ENCODE measurements around the gene UNC5C.
"Not testable (repeated sequence)": the region's sequence is repeated elsewhere in the genome, so short reads cannot be mapped to it uniquely, and the experiment has no call there.

Gene UNC5C

DNA sequence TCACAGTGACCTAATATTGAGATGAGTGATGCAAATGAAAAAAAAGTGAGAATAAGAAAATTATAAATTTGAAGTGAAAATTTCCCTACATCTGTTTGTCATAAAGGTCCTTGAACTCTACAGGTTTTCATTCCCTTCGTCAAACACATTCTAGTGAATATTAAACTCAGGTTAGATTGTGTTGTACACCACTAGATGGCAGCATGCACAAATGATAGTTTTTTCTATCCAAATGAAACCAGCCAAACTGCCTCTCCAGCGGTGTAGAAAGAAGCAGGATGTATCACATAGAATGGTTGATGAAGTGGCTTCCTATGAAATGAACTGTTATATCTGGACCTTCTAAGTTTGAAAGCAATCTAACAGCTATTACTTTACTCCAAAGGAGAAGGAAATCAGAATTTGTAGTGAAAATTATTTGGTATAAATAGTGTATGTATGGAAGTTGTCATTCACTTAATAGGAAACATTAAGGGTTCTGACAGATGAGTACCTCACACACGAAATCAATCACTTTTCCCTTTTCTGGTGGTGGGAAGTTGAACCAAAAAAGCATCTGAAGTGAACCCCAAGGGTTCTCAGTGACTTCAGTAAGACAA is 382.7 kb downstream of the UNC5C start:
- Mint-ChIP-seq H3K9me3 (no peaks in the 10 kb centered on the region), H3K27ac (no peak overlapping the region), H3K4me3 (no peak overlapping the region), H3K36me3 (ENCODE audit: low read depth) (no peaks in the 10 kb centered on the region), H3K4me1 (ENCODE audit: low read depth) (peaks cover 5% of the 10 kb centered on the region), H3K27me3 (no peaks in the 10 kb centered on the region)
- DNase-seq, result no peak

DNA sequence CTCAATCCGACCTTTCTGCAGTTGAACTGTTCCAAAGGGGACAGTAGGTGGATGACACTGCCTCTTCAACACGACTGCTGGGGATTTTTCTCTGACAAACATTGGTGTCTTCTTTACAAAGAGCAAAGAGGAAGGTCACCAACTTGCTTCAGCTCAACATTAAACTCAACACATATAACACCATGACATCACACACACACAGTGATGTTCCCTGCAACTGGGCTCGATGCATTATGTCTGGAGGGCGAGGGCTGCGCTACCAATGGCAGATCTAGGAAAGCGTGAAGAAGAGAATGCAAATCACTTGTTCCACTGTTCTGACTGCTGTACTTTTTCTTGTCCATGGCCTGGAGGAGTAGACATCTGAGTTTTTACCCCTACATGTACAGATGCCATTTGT is 385.9 kb downstream of the UNC5C start:
- no peak overlapping the region for H3K4me3 Mint-ChIP-seq
- no peak overlapping the region for H3K27ac Mint-ChIP-seq

DNA sequence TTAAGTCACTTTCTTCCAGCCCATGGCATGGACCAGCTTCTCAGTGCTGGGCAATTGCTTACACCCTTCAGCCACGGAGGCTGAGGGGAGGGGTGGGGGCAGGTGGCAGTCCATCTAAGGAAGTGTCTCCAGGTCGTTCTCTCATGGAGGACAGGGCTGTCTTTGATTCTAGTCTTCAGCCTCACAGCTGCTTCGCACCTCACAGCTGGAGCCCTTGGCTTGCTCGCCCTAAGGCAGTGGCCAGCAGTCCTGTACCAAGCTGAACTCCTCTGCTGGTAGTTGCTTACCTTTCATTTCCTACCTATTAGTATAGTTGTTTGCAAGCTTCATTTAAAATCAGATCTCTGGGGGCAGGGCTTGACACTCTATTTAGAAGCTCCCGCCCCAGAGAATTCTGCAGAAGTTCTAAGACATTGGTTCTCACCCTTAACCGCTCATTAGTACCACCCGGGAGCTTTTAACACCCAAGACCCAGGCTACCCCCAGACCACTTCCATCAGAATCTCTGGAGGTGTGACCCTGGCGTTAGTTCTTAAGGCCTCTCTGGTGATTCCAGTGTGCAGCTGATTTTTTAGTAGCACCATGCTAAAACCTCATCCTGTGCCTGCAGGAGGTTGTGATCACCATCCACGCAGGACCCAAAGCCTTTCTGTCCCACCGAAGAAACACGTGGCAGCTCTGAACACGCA is 386.8 kb downstream of the UNC5C start:
- Mint-ChIP-seq H3K27ac (no peak overlapping the region), H3K4me3 (no peak overlapping the region), H3K36me3 (ENCODE audit: low read depth) (no peaks in the 10 kb centered on the region), H3K4me1 (ENCODE audit: low read depth) (peaks cover 1% of the 10 kb centered on the region), H3K27me3 (no peaks in the 10 kb centered on the region), H3K9me3 (no peaks in the 10 kb centered on the region)
- no peak for DNase-seq

More for the DNA sequence above, 385.9 kb downstream of the UNC5C start:
- Mint-ChIP-seq H3K36me3 (ENCODE audit: low read depth) (no peaks in the 10 kb centered on the region), H3K9me3 (no peaks in the 10 kb centered on the region), H3K27me3 (no peaks in the 10 kb centered on the region), H3K4me1 (ENCODE audit: low read depth) (peaks cover 5% of the 10 kb centered on the region)
- DNase-seq, result no peak

DNA sequence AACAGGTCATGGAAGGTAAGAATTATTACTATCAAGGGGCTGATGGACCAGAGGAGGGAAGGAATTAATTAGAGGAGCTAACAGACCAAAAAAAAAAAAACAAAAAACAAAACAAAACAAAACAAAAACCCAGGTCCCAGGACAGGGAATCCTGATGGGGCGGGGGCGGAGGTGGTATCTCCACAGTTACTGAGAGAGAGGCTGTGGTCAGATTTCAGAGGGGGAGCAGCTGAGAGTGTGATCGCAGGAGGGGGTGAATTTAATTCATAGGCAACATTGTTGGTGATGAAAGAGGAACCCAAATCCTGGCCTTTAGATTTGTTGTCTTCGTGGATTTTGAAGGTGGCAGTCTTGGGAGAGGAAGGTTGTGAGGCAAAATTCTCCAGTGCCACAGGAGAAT is 389.4 kb downstream of the UNC5C start:
- no peaks in the 10 kb centered on the region for H3K9me3 Mint-ChIP-seq
- no peaks in the 10 kb centered on the region for H3K36me3 Mint-ChIP-seq (ENCODE audit: low read depth)
- H3K4me3 Mint-ChIP-seq, result no peak overlapping the region
- H3K27ac Mint-ChIP-seq, result no peak overlapping the region
- no peaks in the 10 kb centered on the region for H3K27me3 Mint-ChIP-seq
- H3K4me1 Mint-ChIP-seq (ENCODE audit: low read depth), result peaks cover 15% of the 10 kb centered on the region
- no peak for DNase-seq

DNA sequence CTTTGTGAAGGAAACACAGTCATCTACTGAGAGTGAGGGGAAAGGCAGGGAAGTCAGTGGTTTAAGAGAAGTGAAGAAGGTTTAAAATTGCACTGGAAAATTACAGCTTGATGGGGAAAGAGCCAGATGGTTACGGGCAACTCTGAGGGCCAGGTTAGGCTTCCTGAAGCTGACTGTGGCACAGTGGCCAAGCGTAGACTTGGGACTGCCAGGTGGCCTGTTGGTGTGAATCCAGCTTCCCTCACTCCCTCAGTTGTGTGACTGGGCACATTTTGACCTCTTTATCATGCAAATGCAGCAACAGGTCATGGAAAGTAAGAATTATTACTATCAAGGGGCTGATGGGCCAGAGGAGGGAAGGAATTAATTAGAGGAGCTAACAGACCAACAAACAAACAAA is 390.1 kb downstream of the UNC5C start:
- no peak for DNase-seq
- peaks cover 15% of the 10 kb centered on the region for H3K4me1 Mint-ChIP-seq (ENCODE audit: low read depth)
- H3K27ac Mint-ChIP-seq, result no peak overlapping the region
- H3K9me3 Mint-ChIP-seq, result no peaks in the 10 kb centered on the region
- H3K36me3 Mint-ChIP-seq (ENCODE audit: low read depth), result no peaks in the 10 kb centered on the region
- H3K27me3 Mint-ChIP-seq, result no peaks in the 10 kb centered on the region
- no peak overlapping the region for H3K4me3 Mint-ChIP-seq

DNA sequence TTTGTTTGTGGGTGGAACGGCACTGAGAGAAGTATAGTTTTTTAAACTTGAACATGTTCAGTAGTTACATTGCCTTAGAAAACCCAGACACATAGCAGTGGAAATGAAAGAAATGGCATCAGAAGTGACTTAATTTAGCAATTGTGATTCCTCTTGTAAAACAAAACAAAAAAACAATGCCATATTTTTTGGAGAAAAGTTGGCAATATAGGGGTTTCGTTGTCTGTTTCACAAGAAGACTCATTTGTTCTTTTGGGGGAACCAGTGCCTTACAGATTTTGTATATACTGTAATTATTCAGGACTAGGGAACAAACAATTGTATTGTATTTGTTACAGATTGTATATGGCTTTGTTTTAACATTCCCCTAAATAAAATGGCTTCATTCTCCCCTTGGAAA is 390.7 kb downstream of the UNC5C start:
- no peak overlapping the region for H3K4me3 Mint-ChIP-seq
- DNase-seq, result no peak
- no peaks in the 10 kb centered on the region for H3K27me3 Mint-ChIP-seq
- H3K4me1 Mint-ChIP-seq (ENCODE audit: low read depth), result peaks cover 15% of the 10 kb centered on the region
- no peak overlapping the region for H3K27ac Mint-ChIP-seq
- H3K36me3 Mint-ChIP-seq (ENCODE audit: low read depth), result no peaks in the 10 kb centered on the region
- no peaks in the 10 kb centered on the region for H3K9me3 Mint-ChIP-seq

DNA sequence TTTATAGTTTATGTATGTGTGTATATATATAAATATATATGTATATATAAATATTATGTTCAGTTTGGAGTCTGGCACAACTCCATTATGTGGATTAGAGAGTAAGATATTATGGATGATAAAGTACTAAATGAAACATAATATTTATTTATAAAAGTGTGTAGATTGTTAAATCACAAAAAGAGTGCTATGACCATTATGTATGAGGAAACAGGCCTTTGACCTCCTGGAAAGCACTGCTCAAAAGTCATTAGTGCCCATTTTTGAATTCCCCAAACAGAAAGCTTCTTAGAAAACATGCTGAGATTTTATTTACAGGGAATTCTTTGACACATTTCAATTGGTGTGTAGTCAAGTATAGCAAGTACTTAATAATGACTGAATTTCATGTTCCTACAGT is 391.2 kb downstream of the UNC5C start:
- Mint-ChIP-seq H3K27ac (no peak overlapping the region), H3K9me3 (no peaks in the 10 kb centered on the region), H3K36me3 (ENCODE audit: low read depth) (no peaks in the 10 kb centered on the region), H3K4me3 (no peak overlapping the region), H3K4me1 (ENCODE audit: low read depth) (peaks cover 15% of the 10 kb centered on the region), H3K27me3 (no peaks in the 10 kb centered on the region)
- no peak for DNase-seq

DNA sequence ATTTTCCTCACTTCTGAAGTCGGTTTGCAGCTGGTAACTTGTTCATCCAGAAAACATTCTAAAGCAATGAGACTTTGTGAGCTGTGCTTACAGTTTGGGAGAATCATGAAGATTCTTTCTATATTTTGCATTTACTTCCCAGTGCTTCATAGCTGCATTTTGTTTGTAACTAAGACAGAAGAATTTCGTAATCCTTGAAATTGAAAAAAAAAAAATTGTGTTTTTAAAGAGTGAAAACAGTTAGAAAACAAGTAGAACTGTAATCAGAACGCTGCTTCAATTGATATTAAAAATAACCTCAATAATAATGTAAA is 392.4 kb downstream of the UNC5C start:
- H3K4me3 Mint-ChIP-seq, result no peak overlapping the region
- H3K4me1 Mint-ChIP-seq (ENCODE audit: low read depth), result peaks cover 15% of the 10 kb centered on the region
- H3K27ac Mint-ChIP-seq, result no peak overlapping the region

DNA sequence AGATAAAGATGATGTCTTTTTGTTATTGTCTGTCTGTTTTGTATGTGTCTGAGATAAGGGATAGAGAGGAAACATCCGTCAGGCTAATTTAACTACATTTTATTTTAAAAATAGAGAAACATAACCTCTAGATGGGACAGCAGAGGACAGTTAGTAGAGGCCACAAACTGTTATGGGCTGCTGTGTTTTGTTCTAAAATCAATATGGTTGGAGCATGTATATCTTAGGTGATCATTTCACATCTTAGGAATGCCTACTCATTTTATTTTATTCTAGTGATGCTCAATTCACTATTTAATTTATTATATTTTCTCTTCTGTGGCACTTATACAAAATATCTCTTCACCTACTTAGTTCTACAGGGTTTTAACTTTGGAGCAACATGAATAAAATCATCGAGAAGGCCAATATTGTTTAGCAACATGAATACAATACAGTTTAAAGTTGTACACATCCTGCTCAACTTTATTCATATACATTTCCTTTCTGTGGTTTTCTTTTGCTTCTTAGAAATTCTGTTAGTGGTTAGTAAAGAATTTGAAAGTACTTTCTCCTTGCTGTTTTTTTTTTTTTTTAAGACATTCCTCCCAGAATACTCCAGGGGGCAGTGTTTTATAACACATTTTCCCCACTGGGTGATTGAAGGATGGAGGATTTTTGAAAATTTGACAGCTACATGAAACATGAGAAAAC is 392.9 kb downstream of the UNC5C start:
- Mint-ChIP-seq H3K9me3 (no peaks in the 10 kb centered on the region), H3K4me3 (no peak overlapping the region), H3K27ac (no peak overlapping the region), H3K4me1 (ENCODE audit: low read depth) (peaks cover 15% of the 10 kb centered on the region), H3K36me3 (ENCODE audit: low read depth) (no peaks in the 10 kb centered on the region), H3K27me3 (no peaks in the 10 kb centered on the region)
- no peak for DNase-seq

More for the DNA sequence above, 392.4 kb downstream of the UNC5C start:
- H3K27me3 Mint-ChIP-seq, result no peaks in the 10 kb centered on the region
- DNase-seq, result no peak
- H3K9me3 Mint-ChIP-seq, result no peaks in the 10 kb centered on the region
- no peaks in the 10 kb centered on the region for H3K36me3 Mint-ChIP-seq (ENCODE audit: low read depth)

DNA sequence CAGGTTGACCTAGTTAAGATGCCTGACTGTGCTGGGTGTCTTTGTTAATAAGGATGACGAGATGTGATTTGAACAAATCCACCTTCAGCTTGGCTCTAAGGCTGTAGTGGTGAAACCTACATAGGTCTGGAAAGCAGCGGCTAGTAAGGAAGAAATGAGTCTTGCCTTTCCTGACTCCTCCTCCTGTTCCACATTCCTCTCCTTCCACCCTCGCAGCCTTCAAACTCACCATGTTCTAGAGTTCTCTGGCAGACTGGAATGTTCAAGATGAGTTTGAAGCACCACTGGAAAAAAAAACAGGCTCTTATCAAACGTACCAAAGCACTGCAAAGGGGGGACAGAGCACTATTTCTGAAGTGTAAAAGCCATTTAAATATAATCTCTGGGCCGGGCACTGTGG is 395.6 kb downstream of the UNC5C start:
- H3K36me3 Mint-ChIP-seq (ENCODE audit: low read depth), result no peaks in the 10 kb centered on the region
- H3K9me3 Mint-ChIP-seq, result no peaks in the 10 kb centered on the region
- H3K4me3 Mint-ChIP-seq, result no peak overlapping the region
- DNase-seq, result no peak
- H3K27me3 Mint-ChIP-seq, result no peaks in the 10 kb centered on the region
- H3K4me1 Mint-ChIP-seq (ENCODE audit: low read depth), result peaks cover 15% of the 10 kb centered on the region
- H3K27ac Mint-ChIP-seq, result no peak overlapping the region

DNA sequence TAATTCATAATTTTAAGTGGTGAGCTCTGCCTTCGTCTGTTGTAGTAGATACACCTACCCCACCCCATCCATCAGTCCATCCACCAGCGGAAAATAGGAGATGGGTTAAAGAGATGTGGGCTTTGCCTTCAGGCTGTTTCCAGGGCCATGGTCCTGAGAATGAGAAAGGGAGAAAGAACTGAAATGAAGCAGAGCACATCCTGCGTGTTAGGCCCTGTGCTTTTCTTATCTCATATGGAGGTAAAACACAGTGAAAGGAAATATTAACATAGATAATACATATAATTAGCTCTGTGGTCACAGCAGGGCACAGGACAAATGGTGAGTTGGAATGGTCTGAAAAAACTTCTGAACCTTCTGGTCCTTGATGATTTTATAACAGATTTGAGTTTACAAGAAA is 397.5 kb downstream of the UNC5C start:
- Mint-ChIP-seq H3K27me3 (no peaks in the 10 kb centered on the region), H3K36me3 (ENCODE audit: low read depth) (no peaks in the 10 kb centered on the region), H3K9me3 (no peaks in the 10 kb centered on the region), H3K4me1 (ENCODE audit: low read depth) (peaks cover 14% of the 10 kb centered on the region), H3K27ac (no peak overlapping the region), H3K4me3 (no peak overlapping the region)
- no peak for DNase-seq

DNA sequence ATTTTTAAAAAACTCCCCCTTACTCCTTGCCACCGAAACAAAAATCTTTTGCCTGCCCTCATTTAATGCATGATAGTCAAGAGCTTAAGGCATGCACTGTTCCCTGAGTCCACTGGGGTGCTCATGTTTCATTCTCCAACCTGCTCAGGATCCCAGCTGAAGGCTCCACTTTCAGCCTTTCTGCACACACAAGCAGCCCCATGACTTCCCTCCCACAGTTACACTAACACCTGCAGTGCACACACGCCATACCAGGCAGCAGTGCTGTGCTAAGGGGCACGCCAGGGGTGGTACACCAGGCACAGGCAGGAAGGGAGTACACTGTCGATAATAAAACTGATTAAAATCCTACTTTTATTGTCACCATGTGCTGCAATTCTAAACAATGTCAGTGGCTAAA is 405.8 kb downstream of the UNC5C start:
- Mint-ChIP-seq H3K27ac (no peak overlapping the region), H3K27me3 (peaks cover 8% of the 10 kb centered on the region), H3K4me3 (no peak overlapping the region), H3K4me1 (ENCODE audit: low read depth) (no peaks in the 10 kb centered on the region), H3K9me3 (peaks cover 3% of the 10 kb centered on the region), H3K36me3 (ENCODE audit: low read depth) (no peaks in the 10 kb centered on the region)
- no peak for DNase-seq

DNA sequence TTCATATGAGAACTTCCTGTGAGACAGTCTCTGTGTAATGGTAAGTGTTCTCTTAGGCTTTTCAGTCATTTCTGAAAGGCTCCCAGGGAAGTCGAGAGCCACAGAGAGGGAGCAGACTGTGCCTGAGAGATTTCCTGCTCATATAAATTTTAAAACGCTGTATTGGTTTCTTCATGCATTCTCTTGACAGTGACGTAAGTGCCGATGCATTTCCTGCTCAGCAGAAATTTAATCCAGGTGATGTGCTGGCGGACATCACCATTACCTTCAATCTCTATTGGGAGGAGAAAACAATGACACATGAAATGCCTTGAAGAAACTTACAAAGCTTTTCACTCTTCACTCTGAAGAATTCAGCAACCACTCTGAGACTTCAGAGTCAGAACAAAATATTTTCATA is 407.4 kb downstream of the UNC5C start:
- Mint-ChIP-seq H3K27ac (no peak overlapping the region), H3K27me3 (peaks cover 8% of the 10 kb centered on the region), H3K9me3 (peaks cover 3% of the 10 kb centered on the region), H3K4me1 (ENCODE audit: low read depth) (no peaks in the 10 kb centered on the region), H3K4me3 (no peak overlapping the region), H3K36me3 (ENCODE audit: low read depth) (no peaks in the 10 kb centered on the region)
- no peak for DNase-seq

DNA sequence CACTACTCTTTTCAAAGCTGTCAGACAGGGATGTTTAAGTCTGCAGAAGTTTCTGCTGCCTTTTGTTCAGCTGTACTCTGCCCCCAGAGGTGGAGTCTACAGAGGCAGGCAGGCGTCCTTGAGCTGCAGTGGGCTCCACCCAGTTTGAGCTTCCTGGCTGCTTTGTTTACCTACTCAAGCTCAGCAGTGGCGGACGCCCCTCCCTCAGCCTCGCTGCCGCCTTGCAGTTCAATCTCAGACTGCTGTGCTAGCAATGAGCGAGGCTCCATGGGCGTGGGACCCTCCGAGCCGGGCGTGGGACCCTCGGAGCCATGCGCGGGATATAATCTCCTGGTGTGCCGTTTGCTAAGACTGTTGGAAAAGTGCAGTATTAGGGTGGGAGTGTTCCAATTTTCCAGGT is 409.3 kb downstream of the UNC5C start:
- DNase-seq; H3K27me3 Mint-ChIP-seq; H3K36me3 Mint-ChIP-seq (ENCODE audit: low read depth); H3K4me3 Mint-ChIP-seq; H3K4me1 Mint-ChIP-seq (ENCODE audit: low read depth); H3K27ac Mint-ChIP-seq; H3K9me3 Mint-ChIP-seq: not testable (repeated sequence)

DNA sequence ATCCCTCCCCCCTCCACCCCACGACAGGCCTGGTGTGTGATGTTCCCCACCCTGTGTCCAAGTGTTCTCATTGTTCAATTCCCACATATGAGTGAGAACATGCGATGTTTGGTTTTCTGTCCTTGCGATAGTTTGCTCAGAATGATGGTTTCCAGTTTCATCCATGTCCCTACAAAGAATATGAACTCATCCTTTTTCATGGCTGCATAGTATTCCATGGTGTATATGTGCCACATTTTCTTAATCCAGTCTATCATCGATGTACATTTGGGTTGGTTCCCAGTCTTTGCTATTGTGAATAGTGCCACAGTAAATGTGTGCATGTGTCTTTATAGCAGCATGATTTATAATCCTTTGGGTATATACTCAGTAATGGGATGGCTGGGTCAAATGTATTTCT is 414.8 kb downstream of the UNC5C start:
- H3K27me3 Mint-ChIP-seq; H3K36me3 Mint-ChIP-seq (ENCODE audit: low read depth); H3K9me3 Mint-ChIP-seq; H3K4me1 Mint-ChIP-seq (ENCODE audit: low read depth); H3K27ac Mint-ChIP-seq; H3K4me3 Mint-ChIP-seq; DNase-seq: not testable (repeated sequence)

All from activated T-cell treated with anti-CD3 and anti-CD28 coated beads, Interleukin-2, amount 50 U/mL, for 24 hours (primary cell).